PC-9 (cell line): ENCODE measurements around the gene STARD3NL. TPM values are rescaled to one million over a fixed set of nuclear protein-coding genes. Genes with fewer than 3 reads are reported as not detected.
A peak's percentile ranks its signal among the peaks of the same experiment; 100 is the strongest.
"Not testable (repeated sequence)": the region's sequence is repeated elsewhere in the genome, so short reads cannot be mapped to it uniquely, and the experiment has no call there.

Experiments used
- BruUV-seq: library from RNA; stranded (reverse); fragments of 400-500 nt; replicated peaks from 2 replicates; lab custom pipeline; 2021; lab: Mats Ljungman, UMichigan
- CTCF ChIA-PET: fragments of 300-600 bp; sonication (Branson Sonifier 250); formaldehyde crosslinking; loops from one replicate; lab custom pipeline; 2022; ENCODE audit warnings: antibody characterized with exemption; lab: Charles Lee
- POLR2A ChIA-PET: fragments of 300-600 bp; sonication (Branson Sonifier 250); formaldehyde crosslinking; loops from one replicate; lab custom pipeline; 2022; ENCODE audit warnings: antibody characterized with exemption; ENCODE audit not compliant: unreplicated experiment; lab: Charles Lee
- DNase-seq, 2 experiments: peaks; one replicate each; pipeline versions ENCODE4 v3.0.0 to v3.0.0-alpha.2; 2015 to 2022; ENCODE audit warnings: mixed read lengths in 1 of 2
- H2AFZ ChIP-seq: fragments of 200-600 bp; sonication (generic); 2 replicates; pipeline ENCODE4 v1.8.1; 2017; ENCODE audit warnings: antibody characterized with exemption
- H3F3A ChIP-seq: fragments of 200-600 bp; sonication (generic); 2 replicates; pipeline ENCODE4 v1.8.1; 2017; ENCODE audit warnings: antibody characterized with exemption, mild to moderate bottlenecking, low read depth; ENCODE audit not compliant: insufficient read depth
- H3K27ac ChIP-seq: fragments of 200-600 bp; sonication (generic); 2 replicates; pipeline ENCODE4 v1.6.1; 2016; ENCODE audit warnings: mixed run types
- H3K27me3 ChIP-seq: fragments of 200-600 bp; sonication (generic); 2 replicates; pipeline ENCODE4 v1.6.1; 2016; ENCODE audit warnings: low read depth, mixed run types; ENCODE audit not compliant: insufficient read depth
- H3K36me3 ChIP-seq: fragments of 200-600 bp; sonication (generic); 2 replicates; pipeline ENCODE4 v1.6.1; 2016; ENCODE audit warnings: low read depth, mixed run types
- H3K4me1 ChIP-seq: fragments of 200-600 bp; sonication (generic); replicated peaks from 2 replicates; pipeline ENCODE4 v1.6.1; 2016; ENCODE audit warnings: mixed run types; ENCODE audit not compliant: insufficient read depth
- H3K4me2 ChIP-seq: fragments of 200-600 bp; sonication (generic); 2 replicates; pipeline ENCODE4 v1.6.1; 2017; ENCODE audit warnings: mixed run types
- H3K4me3 ChIP-seq: fragments of 200-600 bp; sonication (generic); 2 replicates; pipeline ENCODE4 v1.6.1; 2016; ENCODE audit warnings: mixed run types
- H3K79me2 ChIP-seq: fragments of 200-600 bp; sonication (generic); 2 replicates; pipeline ENCODE4 v1.6.1; 2017; ENCODE audit warnings: low read depth, mixed run types
- H3K9me2 ChIP-seq: fragments of 200-600 bp; sonication (generic); 2 replicates; pipeline ENCODE4 v1.8.1; 2017; ENCODE audit warnings: mild to moderate bottlenecking; ENCODE audit not compliant: insufficient read depth
- H3K9me3 ChIP-seq: fragments of 200-600 bp; sonication (generic); 2 replicates; pipeline ENCODE4 v1.8.1; 2016; ENCODE audit warnings: low read depth; ENCODE audit not compliant: insufficient read depth
- H4K20me1 ChIP-seq: fragments of 200-600 bp; sonication (generic); 2 replicates; pipeline ENCODE4 v1.8.1; 2017; ENCODE audit not compliant: insufficient read depth
- CTCF ChIP-seq: fragments of 200-600 bp; sonication (generic); conservative IDR thresholded peaks from 2 replicates; pipeline ENCODE4 v1.6.1; 2017; ENCODE audit warnings: mixed run types, antibody characterized with exemption, mild to moderate bottlenecking, moderate library complexity
- EZH2 ChIP-seq: fragments of 200-600 bp; sonication (generic); IDR thresholded peaks from 2 replicates; pipeline ENCODE4 v1.8.0; 2017; ENCODE audit warnings: antibody characterized with exemption, low read depth
- intact Hi-C: fragments of 100-400 bp; cut with micrococcal nuclease; formaldehyde crosslinking; loops from one replicate; pipeline ENCODE4 v1.10.0; 2022; ENCODE audit not compliant: unreplicated experiment
- total RNA-seq: library from RNA; stranded (reverse); gene quantifications from 2 replicates; pipeline ENCODE4 v1.2.3, GENCODE V29; 2021

Gene STARD3NL
- total RNA-seq, 1 experiment from 2014 or later, result 41.4 TPM

GRCh38 chr7:38171623-38172391 lies 6.2 kb upstream of the STARD3NL start:
- H3K9me2 ChIP-seq, result no peaks in the 10 kb centered on the region
- ChIA-PET CTCF (no interaction called here), POLR2A (no interaction called here)
- no peaks in the 10 kb centered on the region for H3K36me3 ChIP-seq
- no peak overlapping the region for H2AFZ ChIP-seq
- BruUV-seq, result no TSS peak
- H4K20me1 ChIP-seq, result no peaks in the 10 kb centered on the region; the same call in 1 of the 2 replicates
- no peaks in the 10 kb centered on the region for H3K79me2 ChIP-seq
- intact Hi-C loops, result no loop called here
- no peaks in the 10 kb centered on the region for H3F3A ChIP-seq
- DNase-seq, result no peak
- no peak overlapping the region for H3K27ac ChIP-seq
- no peak for TF ChIP-seq EZH2
- TF ChIP-seq CTCF, result no peak
- H3K27me3 ChIP-seq, result peaks cover 3% of the 10 kb centered on the region; the same call in 1 of the 2 replicates
- no peak overlapping the region for H3K4me2 ChIP-seq
- no peak overlapping the region for H3K4me3 ChIP-seq
- H3K4me1 ChIP-seq, result peaks cover 10% of the 10 kb centered on the region
- no peaks in the 10 kb centered on the region for H3K9me3 ChIP-seq

- intact Hi-C loops, CTCF ChIA-PET: not testable (repeated sequence)
Measured at GRCh38 chr7:38175547-38175946, 2.5 kb upstream of the STARD3NL start.

GRCh38 chr7:38177621-38178003 lies 433 bp upstream of the STARD3NL start:
- intact Hi-C loops, result loop anchor here (1.0 to 2.0 kb wide), 2 partner anchors 19 to 45 kb away; no protein-coding TSS in a partner anchor
- no peak for TF ChIP-seq EZH2
- no peak for TF ChIP-seq CTCF

More at GRCh38 chr7:38175547-38175946, 2.5 kb upstream of the STARD3NL start:
- H3K4me2 ChIP-seq, H2AFZ ChIP-seq, DNase-seq, H3K9me2 ChIP-seq, H3K4me1 ChIP-seq, H3F3A ChIP-seq, H4K20me1 ChIP-seq, H3K27ac ChIP-seq, H3K27me3 ChIP-seq, BruUV-seq, H3K4me3 ChIP-seq, H3K36me3 ChIP-seq, H3K9me3 ChIP-seq, POLR2A ChIA-PET: not testable (repeated sequence)
- peaks cover 16% of the 10 kb centered on the region for H3K79me2 ChIP-seq

More at GRCh38 chr7:38177621-38178003, 433 bp upstream of the STARD3NL start:
- Histone ChIP-seq H3K27ac (peak overlapping the region; percentile 43), H3K9me2 (no peaks in the 10 kb centered on the region), H3K79me2 (peaks cover 21% of the 10 kb centered on the region), H4K20me1 (no peaks in the 10 kb centered on the region), H3K4me3 (peak overlapping the region; percentile 91), H3K27me3 (0 out of 2 replicates have a peak, but pooled peaks cover 3% of the 10 kb centered on the region), H3K4me2 (peak overlapping the region; percentile 83), H3K36me3 (no peaks in the 10 kb centered on the region), H3F3A (no peaks in the 10 kb centered on the region), H3K9me3 (no peaks in the 10 kb centered on the region), H3K4me1 (peaks cover 9% of the 10 kb centered on the region), H2AFZ (peak overlapping the region; percentile 100)
- POLR2A ChIA-PET, result interaction anchor here (0.6 to 1.0 kb wide), 3 partner anchors 8 to 413 kb away, joined by 3 to 20 read pairs (median 4); no protein-coding TSS in a partner anchor
- CTCF ChIA-PET, result interaction anchor here (0.6 kb wide), 1 partner anchor 162 kb away, joined by 3 read pairs; no protein-coding TSS in a partner anchor
- BruUV-seq, result TSS peak; percentile 99
- no peak for DNase-seq
